GM12801 (cell line): ENCODE results near the gene CD68.

ENCODE experiments used
- TF ChIP-seq, protein P1 (sequence below): IDR thresholded peaks from one replicate; pipeline ENCODE4 v1.5.1; 2011; ENCODE audit warnings: control low read depth; ENCODE audit not compliant: insufficient read length; ENCODE audit errors: extremely low read depth

The CD68 gene

DNA sequence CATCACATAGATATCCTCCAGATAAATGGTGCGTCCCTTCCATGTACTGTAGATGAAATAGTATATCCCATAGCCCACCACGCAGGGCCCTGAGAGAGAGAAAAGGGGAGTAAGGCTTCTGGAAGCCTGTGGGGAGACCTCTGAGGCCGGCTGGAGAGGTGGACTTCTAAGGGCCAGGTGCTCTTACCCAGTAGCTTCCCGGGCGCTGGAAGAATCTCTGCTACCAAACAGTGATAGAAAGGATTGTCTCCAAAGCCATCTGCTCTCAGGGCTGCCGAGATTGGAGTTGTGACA is 47.5 kb downstream of the CD68 start:
- TF ChIP-seq, protein P1, sequence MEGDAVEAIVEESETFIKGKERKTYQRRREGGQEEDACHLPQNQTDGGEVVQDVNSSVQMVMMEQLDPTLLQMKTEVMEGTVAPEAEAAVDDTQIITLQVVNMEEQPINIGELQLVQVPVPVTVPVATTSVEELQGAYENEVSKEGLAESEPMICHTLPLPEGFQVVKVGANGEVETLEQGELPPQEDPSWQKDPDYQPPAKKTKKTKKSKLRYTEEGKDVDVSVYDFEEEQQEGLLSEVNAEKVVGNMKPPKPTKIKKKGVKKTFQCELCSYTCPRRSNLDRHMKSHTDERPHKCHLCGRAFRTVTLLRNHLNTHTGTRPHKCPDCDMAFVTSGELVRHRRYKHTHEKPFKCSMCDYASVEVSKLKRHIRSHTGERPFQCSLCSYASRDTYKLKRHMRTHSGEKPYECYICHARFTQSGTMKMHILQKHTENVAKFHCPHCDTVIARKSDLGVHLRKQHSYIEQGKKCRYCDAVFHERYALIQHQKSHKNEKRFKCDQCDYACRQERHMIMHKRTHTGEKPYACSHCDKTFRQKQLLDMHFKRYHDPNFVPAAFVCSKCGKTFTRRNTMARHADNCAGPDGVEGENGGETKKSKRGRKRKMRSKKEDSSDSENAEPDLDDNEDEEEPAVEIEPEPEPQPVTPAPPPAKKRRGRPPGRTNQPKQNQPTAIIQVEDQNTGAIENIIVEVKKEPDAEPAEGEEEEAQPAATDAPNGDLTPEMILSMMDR = no peak

DNA sequence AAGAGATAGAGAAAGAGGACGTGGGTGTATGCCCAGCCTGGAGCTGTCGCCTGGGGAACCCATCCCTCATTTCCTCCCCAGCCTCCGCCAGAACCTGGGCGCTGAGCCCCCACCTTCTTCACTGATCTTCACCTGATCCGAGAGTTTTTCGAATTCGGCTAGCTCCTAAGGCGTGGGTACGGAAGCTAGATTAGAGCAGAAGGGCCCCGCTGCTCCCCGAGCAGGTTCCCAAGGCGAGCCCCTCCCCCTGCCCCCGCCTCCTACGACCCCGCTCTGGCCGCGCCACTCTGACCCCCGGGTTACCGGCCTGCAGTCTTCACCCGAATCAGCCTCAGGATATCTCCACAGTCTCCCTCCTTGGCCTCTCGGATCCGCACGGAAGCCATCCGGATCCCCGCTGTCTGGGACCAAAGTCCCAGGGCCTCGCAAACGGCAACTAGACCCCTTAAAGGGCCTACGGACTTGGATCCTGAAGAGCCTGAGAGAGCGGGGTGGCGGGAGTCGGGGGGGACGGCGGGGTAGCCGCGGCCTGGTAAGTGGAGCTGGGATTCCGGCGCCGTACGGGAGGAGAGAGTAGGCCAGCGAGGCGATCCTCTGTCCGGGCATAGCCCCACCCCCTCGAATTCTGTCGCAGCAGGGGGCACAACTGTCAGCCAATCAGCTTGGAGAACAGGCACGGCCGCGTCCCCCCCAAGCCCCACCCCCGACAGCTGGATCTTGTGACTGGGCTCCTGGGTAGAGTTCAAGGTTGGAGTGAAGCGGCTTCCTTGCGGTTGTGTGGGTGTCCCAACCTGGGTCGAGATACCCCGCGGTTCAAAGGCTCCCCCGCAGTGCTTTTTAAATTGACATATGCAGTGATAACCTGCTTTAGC is 48.0 kb downstream of the CD68 start, which contains the start of gene SAT2:
SAT2 (minus strand) TSS at position 572 of the 872 bp plus-strand sequence; CDS start at position 386, 186 bp downstream.
- TF ChIP-seq, protein P1 = no peak

DNA sequence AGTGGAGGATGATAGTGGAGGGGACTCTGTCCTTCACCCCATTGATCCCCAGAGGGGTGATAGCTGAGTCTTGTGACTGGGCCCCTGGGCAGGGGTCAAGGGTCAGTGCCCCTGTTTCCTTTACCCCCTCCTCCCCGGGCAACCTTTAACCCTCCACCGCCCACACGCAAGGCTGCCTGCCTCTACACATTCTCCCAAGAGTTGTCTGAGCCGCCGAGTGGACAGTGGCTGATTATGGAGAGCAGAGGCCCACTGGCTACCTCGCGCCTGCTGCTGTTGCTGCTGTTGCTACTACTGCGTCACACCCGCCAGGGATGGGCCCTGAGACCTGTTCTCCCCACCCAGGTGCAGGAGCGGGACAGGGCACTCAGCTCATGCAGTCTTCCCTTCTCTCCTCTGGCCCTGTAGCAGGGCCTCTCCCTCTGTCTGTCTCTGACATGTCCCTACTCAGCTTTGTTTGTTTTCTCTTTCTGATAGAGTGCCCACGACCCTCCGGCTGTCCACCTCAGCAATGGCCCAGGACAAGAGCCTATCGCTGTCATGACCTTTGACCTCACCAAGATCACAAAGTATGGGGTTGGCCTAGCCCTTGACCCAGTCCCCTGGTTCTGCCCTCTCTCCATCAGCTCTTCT is 50.6 kb downstream of the CD68 start, which contains the start of gene SHBG:
SHBG (plus strand) TSS at position 197 of the 633 bp plus-strand sequence; CDS start at position 235, 38 bp downstream.
- TF ChIP-seq, protein P1 = no peak
